K562 (cell line): ENCODE results near the gene GREB1. TPM values are rescaled to one million over a fixed set of nuclear protein-coding genes. Genes with fewer than 3 reads are reported as not detected.

Experiments used
- ATAC-seq: fragments of 200-7000 bp; cut with Tn5 transposase; 3 replicates; pipeline ENCODE4 v1.9.1; 2020; ENCODE audit warnings: moderate library complexity
- BruUV-seq: library from RNA; stranded (reverse); fragments of 400-500 nt; replicated peaks from 2 replicates; lab custom pipeline; 2021; lab: Mats Ljungman, UMichigan
- CTCF ChIA-PET: fragments of 300-600 bp; formaldehyde crosslinking; extraction: SDS; loops from one replicate; lab custom pipeline; 2021; ENCODE audit warnings: low intra/inter-chr PET ratio; lab: Yijun Ruan, JAX
- POLR2A ChIA-PET: fragments of 300-600, 350-650 bp; sonication (Branson Sonifier 250); formaldehyde crosslinking; extraction: SDS; loops from one replicate; lab custom pipeline; 2021; ENCODE audit warnings: antibody characterized with exemption, inconsistent platforms; lab: Yijun Ruan, JAX
- DNase-seq, 4 experiments: peaks; one replicate each; pipeline versions ENCODE4 v3.0.0 to v3.0.0-alpha.2; 2011 to 2018; ENCODE audit warnings: low spot score in 3 of 4, mixed read lengths in 3 of 4; ENCODE audit errors: extremely low read depth in 1 of 4
- FAIRE-seq: peaks from 2 replicates; lab custom pipeline; 2011; peaks lifted over from hg19 to GRCh38; lab: Jason Lieb, UNC
- H2AFZ ChIP-seq: 2 replicates; pipeline ENCODE4 v1.6.0; 2011; ENCODE audit warnings: low read depth, low read length, control low read depth, inconsistent platforms
- H3K27ac ChIP-seq: fragments of 200-600 bp; 3 replicates; pipeline ENCODE4 v1.8.0; 2011; ENCODE audit warnings: low read depth, mild to moderate bottlenecking, control low read depth, inconsistent platforms, low read length, moderate library complexity, mixed read lengths; ENCODE audit errors: extremely low read depth
- H3K27me3 ChIP-seq, 2 experiments: fragments of 300-600 bp in 1 of 2; 2 replicates in 1 of 2; 3 replicates in 1 of 2; pipeline versions ENCODE4 v1.6.0 to v1.8.0; 2011; ENCODE audit warnings: inconsistent platforms in 2 of 2, low read length in 2 of 2, mild to moderate bottlenecking in 1 of 2, mixed read lengths in 1 of 2, moderate library complexity in 1 of 2; ENCODE audit not compliant: control insufficient read depth in 2 of 2, insufficient read depth in 2 of 2
- H3K36me3 ChIP-seq: fragments of 300-600 bp; 3 replicates; pipeline ENCODE4 v1.8.0; 2011; ENCODE audit warnings: mild to moderate bottlenecking, low read length, inconsistent platforms; ENCODE audit not compliant: control insufficient read depth, insufficient read depth
- H3K4me1 ChIP-seq, 2 experiments: fragments of 200-600 bp in 1 of 2; replicated peaks in 1 of 2; 2 replicates in 1 of 2; 3 replicates in 1 of 2; pipeline versions ENCODE4 v1.5.1 to v1.8.0; 2011; ENCODE audit warnings: inconsistent platforms in 2 of 2, low read length in 2 of 2, mild to moderate bottlenecking in 1 of 2, mixed read lengths in 1 of 2, moderate library complexity in 1 of 2; ENCODE audit not compliant: control insufficient read depth in 2 of 2, insufficient read depth in 2 of 2
- H3K4me2 ChIP-seq: 2 replicates; pipeline ENCODE4 v1.6.1; 2011; ENCODE audit warnings: low read length, control low read depth, inconsistent platforms, mixed read lengths; ENCODE audit not compliant: insufficient read depth
- H3K4me3 ChIP-seq: fragments of 200-600 bp; sonication (generic), shearing (Covaris generic); 2 replicates; pipeline ENCODE4 v1.5.1; 2016; ENCODE audit warnings: control low read depth, inconsistent platforms
- H3K79me2 ChIP-seq: fragments of 200-600 bp; 3 replicates; pipeline ENCODE4 v1.8.0; 2011; ENCODE audit warnings: low read length, inconsistent platforms; ENCODE audit not compliant: control insufficient read depth, insufficient read depth
- H3K9ac ChIP-seq, 2 experiments: 2 replicates each; pipeline versions ENCODE4 v1.6.0 to v1.6.1; 2011; ENCODE audit warnings: low read depth in 2 of 2, low read length in 2 of 2, control low read depth in 1 of 2, inconsistent platforms in 1 of 2, mild to moderate bottlenecking in 1 of 2, mixed read lengths in 1 of 2; ENCODE audit not compliant: insufficient read depth in 1 of 2
- H3K9me1 ChIP-seq: one replicate; pipeline ENCODE4 v1.6.0; 2011; ENCODE audit warnings: inconsistent platforms, mild to moderate bottlenecking, low read length, moderate library complexity; ENCODE audit not compliant: control insufficient read depth, insufficient read depth
- H3K9me3 ChIP-seq: replicated peaks from 2 replicates; pipeline ENCODE4 v1.5.1; 2011; ENCODE audit warnings: low read depth, low read length, inconsistent platforms; ENCODE audit not compliant: control insufficient read depth, insufficient read depth
- H4K20me1 ChIP-seq: replicated peaks from 2 replicates; pipeline ENCODE4 v1.6.1; 2011; ENCODE audit warnings: low read length, inconsistent platforms, mixed read lengths; ENCODE audit not compliant: control insufficient read depth, insufficient read depth
- IRF1 ChIP-seq: sonication (generic); formaldehyde crosslinking; IDR thresholded peaks from 2 replicates; pipeline ENCODE4 v1.8.0; 2022; ENCODE audit warnings: missing genetic modification reagents, mild to moderate bottlenecking, borderline replicate concordance
- REST ChIP-seq, 2 experiments: fragments of 450-650 bp; formaldehyde crosslinking in 1 of 2; IDR thresholded peaks; 2 replicates each; pipeline versions ENCODE4 v1.4.0 to v1.6.1; 2014 to 2020; ENCODE audit warnings: mild to moderate bottlenecking in 2 of 2, borderline replicate concordance in 1 of 2, low read depth in 1 of 2
- ZNF133 ChIP-seq: fragments of 250-450 bp; sonication (Bioruptor Pico); IDR thresholded peaks from 2 replicates; pipeline ENCODE4 v1.4.0; 2020; ENCODE audit warnings: mild to moderate bottlenecking
- ZNF518B ChIP-seq: fragments of 250-450 bp; sonication (Bioruptor Pico); IDR thresholded peaks from 2 replicates; pipeline ENCODE4 v1.5.0; 2021; ENCODE audit warnings: mild to moderate bottlenecking, moderate library complexity
- WGBS: fragments of 100-300 bp; shearing (Covaris generic); methylation state at CpG from one replicate; pipeline ENCODE4 v1.1.6; 2016; ENCODE audit warnings: low coverage, mixed read lengths; ENCODE audit not compliant: insufficient coverage; ENCODE audit errors: missing lambda C conversion rate; 5-methylcytosine and 5-hydroxymethylcytosine counted together
- in situ Hi-C: fragments of 300-500 bp; cut with MboI; formaldehyde crosslinking; loops from 4 replicates; pipeline ENCODE4 v1.15.0; 2018; ENCODE audit warnings: inconsistent platforms, mixed read lengths
- intact Hi-C: fragments of 100-400 bp; cut with micrococcal nuclease; formaldehyde crosslinking; loops from 2 replicates; pipeline ENCODE4 v1.14.2; 2022
- polyA plus RNA-seq, 8 experiments: library from polyadenylated mRNA; depleted of rRNA in 4 of 8; stranded (reverse) in 5 of 8; unstranded in 3 of 8; fragments of >200 nt; fragmentation: Nextera tagmentation in 2 of 8; fragmentation: Illumina TruSeq in 1 of 8; extraction: Ambion mirVana in 2 of 8; extraction: Trizol in 1 of 8; gene quantifications; 2 replicates each; pipeline versions ENCODE4 v1.2.1 to v1.2.3, GENCODE V29; 2011 to 2014; ENCODE audit warnings: inconsistent platforms in 1 of 8, missing spikeins in 1 of 8
- total RNA-seq, 7 experiments: library from RNA; depleted of rRNA in 6 of 7; stranded (reverse); fragments of >200 nt in 6 of 7; fragmentation: Illumina TruSeq in 2 of 7; extraction: Trizol in 2 of 7; gene quantifications; 2 replicates each; pipeline versions ENCODE4 v1.2.1 to v1.2.3, GENCODE V29; 2011 to 2021; ENCODE audit warnings: low replicate concordance in 1 of 7

Gene GREB1
- total and polyA plus RNA-seq, 9 of the 15 experiments (the other 6 are each of a cell fraction or from before 2014, with no cell fraction given): 0.04 to 0.86 (median 0.10) TPM; not detected in 1

GRCh38 chr2:11540148-11540995 lies 6.5 kb downstream of the GREB1 start:
- Histone ChIP-seq H3K9me3 (no peaks in the 10 kb centered on the region), H3K9me1 (no peaks in the 10 kb centered on the region), H3K36me3 (no peaks in the 10 kb centered on the region), H3K79me2 (no peaks in the 10 kb centered on the region), H3K4me1 (no peaks in the 10 kb centered on the region), H4K20me1 (0 out of 2 replicates have a peak, but pooled peaks cover 5% of the 10 kb centered on the region), H3K27me3 (peaks cover 45 to 69% of the 10 kb centered on the region in 2 experiments), H2AFZ (no peak overlapping the region), H3K9ac (no peak overlapping the region), H3K4me3 (no peak overlapping the region), H3K27ac (no peak overlapping the region), H3K4me2 (no peak overlapping the region)
- FAIRE-seq: no peak
- no peak for DNase-seq
- intact Hi-C loops: no loop called here
- CTCF ChIA-PET: no interaction called here
- TF ChIP-seq REST (IDR thresholded peaks at IDR 0.05; ENCODE audit: borderline replicate concordance) (no peak), REST (CRISPR knock-in tag; IDR thresholded peaks at IDR 0.05; ENCODE audit: low read depth) (no peak), ZNF133 (CRISPR knock-in tag) (no peak), IRF1 (CRISPR knock-in tag) (no peak), ZNF518B (no peak)
- in situ Hi-C loops: no loop called here
- ATAC-seq: no peak
- no TSS peak for BruUV-seq
- POLR2A ChIA-PET: interaction anchor here (0.6 to 1.9 kb wide), 4 partner anchors 8 to 727 kb away, joined by 3 to 6 read pairs (median 3); no protein-coding TSS in a partner anchor
- WGBS: under 1% methylated on average over 12 of the region's 12 CpGs
